PC-9 (cell line): ENCODE data around the gene ZNF618. TPM values are rescaled to one million over a fixed set of nuclear protein-coding genes. Genes with fewer than 3 reads are reported as not detected.

Experiments used
- BruUV-seq: library from RNA; stranded (reverse); fragments of 400-500 nt; replicated peaks from 2 replicates; lab custom pipeline; 2021; lab: Mats Ljungman, UMichigan
- CTCF ChIA-PET: fragments of 300-600 bp; sonication (Branson Sonifier 250); formaldehyde crosslinking; loops from one replicate; lab custom pipeline; 2022; ENCODE audit warnings: antibody characterized with exemption; lab: Charles Lee
- POLR2A ChIA-PET: fragments of 300-600 bp; sonication (Branson Sonifier 250); formaldehyde crosslinking; loops from one replicate; lab custom pipeline; 2022; ENCODE audit warnings: antibody characterized with exemption; ENCODE audit not compliant: unreplicated experiment; lab: Charles Lee
- DNase-seq, 2 experiments: peaks; one replicate each; pipeline versions ENCODE4 v3.0.0 to v3.0.0-alpha.2; 2015 to 2022; ENCODE audit warnings: mixed read lengths in 1 of 2
- H2AFZ ChIP-seq: fragments of 200-600 bp; sonication (generic); 2 replicates; pipeline ENCODE4 v1.8.1; 2017; ENCODE audit warnings: antibody characterized with exemption
- H3F3A ChIP-seq: fragments of 200-600 bp; sonication (generic); 2 replicates; pipeline ENCODE4 v1.8.1; 2017; ENCODE audit warnings: antibody characterized with exemption, mild to moderate bottlenecking, low read depth; ENCODE audit not compliant: insufficient read depth
- H3K27ac ChIP-seq: fragments of 200-600 bp; sonication (generic); 2 replicates; pipeline ENCODE4 v1.6.1; 2016; ENCODE audit warnings: mixed run types
- H3K27me3 ChIP-seq: fragments of 200-600 bp; sonication (generic); 2 replicates; pipeline ENCODE4 v1.6.1; 2016; ENCODE audit warnings: low read depth, mixed run types; ENCODE audit not compliant: insufficient read depth
- H3K36me3 ChIP-seq: fragments of 200-600 bp; sonication (generic); 2 replicates; pipeline ENCODE4 v1.6.1; 2016; ENCODE audit warnings: low read depth, mixed run types
- H3K4me1 ChIP-seq: fragments of 200-600 bp; sonication (generic); replicated peaks from 2 replicates; pipeline ENCODE4 v1.6.1; 2016; ENCODE audit warnings: mixed run types; ENCODE audit not compliant: insufficient read depth
- H3K4me2 ChIP-seq: fragments of 200-600 bp; sonication (generic); 2 replicates; pipeline ENCODE4 v1.6.1; 2017; ENCODE audit warnings: mixed run types
- H3K4me3 ChIP-seq: fragments of 200-600 bp; sonication (generic); 2 replicates; pipeline ENCODE4 v1.6.1; 2016; ENCODE audit warnings: mixed run types
- H3K79me2 ChIP-seq: fragments of 200-600 bp; sonication (generic); 2 replicates; pipeline ENCODE4 v1.6.1; 2017; ENCODE audit warnings: low read depth, mixed run types
- H3K9me2 ChIP-seq: fragments of 200-600 bp; sonication (generic); 2 replicates; pipeline ENCODE4 v1.8.1; 2017; ENCODE audit warnings: mild to moderate bottlenecking; ENCODE audit not compliant: insufficient read depth
- H3K9me3 ChIP-seq: fragments of 200-600 bp; sonication (generic); 2 replicates; pipeline ENCODE4 v1.8.1; 2016; ENCODE audit warnings: low read depth; ENCODE audit not compliant: insufficient read depth
- H4K20me1 ChIP-seq: fragments of 200-600 bp; sonication (generic); 2 replicates; pipeline ENCODE4 v1.8.1; 2017; ENCODE audit not compliant: insufficient read depth
- CTCF ChIP-seq: fragments of 200-600 bp; sonication (generic); conservative IDR thresholded peaks from 2 replicates; pipeline ENCODE4 v1.6.1; 2017; ENCODE audit warnings: mixed run types, antibody characterized with exemption, mild to moderate bottlenecking, moderate library complexity
- EZH2 ChIP-seq: fragments of 200-600 bp; sonication (generic); IDR thresholded peaks from 2 replicates; pipeline ENCODE4 v1.8.0; 2017; ENCODE audit warnings: antibody characterized with exemption, low read depth
- intact Hi-C: fragments of 100-400 bp; cut with micrococcal nuclease; formaldehyde crosslinking; loops from one replicate; pipeline ENCODE4 v1.10.0; 2022; ENCODE audit not compliant: unreplicated experiment
- total RNA-seq: library from RNA; stranded (reverse); gene quantifications from 2 replicates; pipeline ENCODE4 v1.2.3, GENCODE V29; 2021

The ZNF618 gene
- total RNA-seq, 1 experiment from 2014 or later = 0.20 TPM

- H3F3A ChIP-seq = no peaks in the 10 kb centered on the region
- TF ChIP-seq EZH2 (no peak), CTCF (no peak)
Observed at GRCh38 chr9:113896713-113897112, 20.6 kb downstream of the ZNF618 start.

GRCh38 chr9:113898151-113898550, 22.0 kb downstream of the ZNF618 start:
- Histone ChIP-seq H3K79me2 (no peaks in the 10 kb centered on the region), H3F3A (no peaks in the 10 kb centered on the region), H3K4me3 (no peak overlapping the region), H3K9me2 (no peaks in the 10 kb centered on the region), H3K4me2 (no peak overlapping the region), H3K36me3 (no peaks in the 10 kb centered on the region), H3K27me3 (peaks cover 57% of the 10 kb centered on the region), H4K20me1 (no peaks in the 10 kb centered on the region; the same call in 1 of the 2 replicates), H3K9me3 (no peaks in the 10 kb centered on the region), H2AFZ (no peak overlapping the region), H3K4me1 (no peaks in the 10 kb centered on the region), H3K27ac (no peak overlapping the region)
- ChIA-PET CTCF (no interaction called here), POLR2A (no interaction called here)
- TF ChIP-seq EZH2 (no peak), CTCF (no peak)
- BruUV-seq = no TSS peak
- intact Hi-C loops = no loop called here
- no peak for DNase-seq

More at GRCh38 chr9:113896713-113897112, 20.6 kb downstream of the ZNF618 start:
- H3K4me2 ChIP-seq = no peak overlapping the region
- H3K9me2 ChIP-seq = no peaks in the 10 kb centered on the region
- intact Hi-C loops = no loop called here
- no peaks in the 10 kb centered on the region; the same call in 1 of the 2 replicates for H4K20me1 ChIP-seq
- no peak overlapping the region for H3K4me3 ChIP-seq
- no TSS peak for BruUV-seq
- ChIA-PET CTCF (no interaction called here), POLR2A (no interaction called here)
- DNase-seq = no peak
- no peak overlapping the region for H3K27ac ChIP-seq
- no peaks in the 10 kb centered on the region for H3K9me3 ChIP-seq
- peaks cover 42% of the 10 kb centered on the region for H3K27me3 ChIP-seq
- H3K4me1 ChIP-seq = no peaks in the 10 kb centered on the region
- H2AFZ ChIP-seq = no peak overlapping the region
- no peaks in the 10 kb centered on the region for H3K36me3 ChIP-seq
- H3K79me2 ChIP-seq = no peaks in the 10 kb centered on the region

GRCh38 chr9:113898596-113898995, 22.5 kb downstream of the ZNF618 start:
- Histone ChIP-seq H3K4me3 (no peak overlapping the region), H3K79me2 (no peaks in the 10 kb centered on the region), H3K9me3 (peaks cover 3% of the 10 kb centered on the region; the same call in 1 of the 2 replicates), H3K27ac (no peak overlapping the region), H2AFZ (no peak overlapping the region), H3K4me2 (no peak overlapping the region), H4K20me1 (no peaks in the 10 kb centered on the region; the same call in 1 of the 2 replicates), H3K27me3 (peaks cover 61% of the 10 kb centered on the region), H3K4me1 (no peaks in the 10 kb centered on the region), H3F3A (no peaks in the 10 kb centered on the region), H3K9me2 (no peaks in the 10 kb centered on the region), H3K36me3 (no peaks in the 10 kb centered on the region)
- ChIA-PET POLR2A (no interaction called here), CTCF (no interaction called here)
- DNase-seq = no peak
- intact Hi-C loops = no loop called here
- BruUV-seq = no TSS peak
- no peak for TF ChIP-seq CTCF
- no peak for TF ChIP-seq EZH2
